GM12892 (cell line): Measurements from ENCODE around the gene XRN1.

Source experiments
- POLR2A ChIP-seq: IDR thresholded peaks from 2 replicates; pipeline ENCODE4 v1.6.1; 2011; ENCODE audit warnings: low read depth, low read length, control low read depth
- TAF1 ChIP-seq: IDR thresholded peaks from 2 replicates; pipeline ENCODE4 v1.6.1; 2011; ENCODE audit warnings: low read depth, mild to moderate bottlenecking, control low read depth, low read length, borderline replicate concordance

DNA sequence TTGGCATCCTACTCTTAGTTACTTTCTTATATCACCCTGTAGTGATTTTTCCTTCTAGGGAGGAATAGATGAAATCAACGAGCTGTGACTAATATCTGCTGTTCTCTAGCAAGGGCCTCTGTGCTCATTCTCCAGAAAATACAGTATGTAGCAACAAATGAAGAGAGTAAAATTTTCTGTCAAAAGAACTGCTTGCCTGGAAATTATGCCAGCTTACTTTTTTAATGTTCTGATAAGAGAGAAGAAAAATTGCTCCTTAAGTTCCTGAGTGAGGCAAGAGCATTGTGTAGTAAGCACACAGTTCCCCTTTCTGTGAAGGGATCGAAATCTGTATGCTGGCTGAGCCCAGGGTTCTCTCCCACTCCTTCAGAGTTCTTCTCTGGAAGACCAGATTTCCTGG lies 171.1 kb downstream of the XRN1 start:
- TF ChIP-seq POLR2A, result no peak
- no peak for TF ChIP-seq TAF1
